Fibroblast of lung (primary cell): Measurements from ENCODE around the gene ACKR2. TPM values are rescaled to one million over a fixed set of nuclear protein-coding genes. Genes with fewer than 3 reads are reported as not detected.

Experiments
- DNase-seq, 2 donors: peaks; one replicate each; pipeline versions ENCODE4 v3.0.0 to v3.0.0-alpha.2; 2010; ENCODE audit warnings: low read depth in 2 of 2
- H2AFZ ChIP-seq: 2 replicates; pipeline ENCODE4 v1.5.1; 2012; ENCODE audit warnings: low read length, control low read depth, inconsistent platforms
- H3K27ac ChIP-seq: 2 replicates; pipeline ENCODE4 v1.5.1; 2011; ENCODE audit warnings: low read length, control low read depth; ENCODE audit not compliant: insufficient read depth
- H3K27me3 ChIP-seq: 2 replicates; pipeline ENCODE4 v1.5.1; 2011; ENCODE audit warnings: mild to moderate bottlenecking, low read length; ENCODE audit not compliant: control insufficient read depth, insufficient read depth
- H3K36me3 ChIP-seq: 2 replicates; pipeline ENCODE4 v1.5.1; 2011; ENCODE audit warnings: low read length; ENCODE audit not compliant: control insufficient read depth, insufficient read depth
- H3K4me1 ChIP-seq: 2 replicates; pipeline ENCODE4 v1.5.1; 2011; ENCODE audit warnings: low read length; ENCODE audit not compliant: control insufficient read depth, insufficient read depth; ENCODE audit errors: extremely low read depth
- H3K4me2 ChIP-seq: 2 replicates; pipeline ENCODE4 v1.5.1; 2011; ENCODE audit warnings: low read length, control low read depth; ENCODE audit not compliant: insufficient read depth; ENCODE audit errors: extremely low read depth
- H3K4me3 ChIP-seq, 4 experiments: fragments of 200-600 bp in 1 of 4; sonication (generic) in 1 of 4; replicated peaks in 1 of 4; 2 replicates each; pipeline ENCODE4 v1.5.1; 2011 to 2016; ENCODE audit warnings: low read length in 4 of 4, low read depth in 3 of 4, mild to moderate bottlenecking in 3 of 4, control low read depth in 2 of 4, inconsistent platforms in 1 of 4, mixed read lengths in 1 of 4; ENCODE audit not compliant: insufficient read depth in 1 of 4; ENCODE audit errors: control extremely low read depth in 1 of 4
- H3K79me2 ChIP-seq: 2 replicates; pipeline ENCODE4 v1.5.1; 2012; ENCODE audit warnings: mild to moderate bottlenecking, low read length, inconsistent platforms; ENCODE audit not compliant: control insufficient read depth, insufficient read depth
- H3K9ac ChIP-seq: 2 replicates; pipeline ENCODE4 v1.5.1; 2011; ENCODE audit warnings: mild to moderate bottlenecking, low read length, control low read depth; ENCODE audit not compliant: insufficient read depth
- H3K9me3 ChIP-seq: 2 replicates; pipeline ENCODE4 v1.5.1; 2012; ENCODE audit warnings: low read depth, low read length; ENCODE audit not compliant: control insufficient read depth, insufficient read depth
- H4K20me1 ChIP-seq: 2 replicates; pipeline ENCODE4 v1.5.1; 2011; ENCODE audit warnings: low read length; ENCODE audit not compliant: control insufficient read depth, insufficient read depth; ENCODE audit errors: extremely low read depth
- EZH2 ChIP-seq: IDR thresholded peaks from 2 replicates; pipeline ENCODE4 v1.5.1; 2012; ENCODE audit warnings: low read length, control low read depth, mild to moderate bottlenecking; ENCODE audit errors: missing control alignments
- polyA plus RNA-seq, 2 donors: library from polyadenylated mRNA; depleted of rRNA in 1 of 2; stranded (reverse) in 1 of 2; unstranded in 1 of 2; fragments of >200 nt; gene quantifications; 2 replicates each; pipeline ENCODE4 v1.2.1, GENCODE V29; 2011 to 2012; ENCODE audit warnings: missing spikeins in 1 of 2
- total RNA-seq: library from RNA; depleted of rRNA; stranded (reverse); fragments of >200 nt; gene quantifications from 2 replicates; pipeline ENCODE4 v1.2.1, GENCODE V29; 2014
- TF ChIP-seq, protein P1 (sequence below), 2 donors: IDR thresholded peaks in 1 of 2; conservative IDR thresholded peaks in 1 of 2; 1 replicate in 1 of 2; 2 replicates in 1 of 2; pipeline ENCODE4 v1.5.1; 2011 to 2012; ENCODE audit warnings: low read length in 2 of 2, control low read depth in 1 of 2, inconsistent platforms in 1 of 2, low read depth in 1 of 2, mild to moderate bottlenecking in 1 of 2

The ACKR2 gene
- total and polyA plus RNA-seq, 2 donors (not counting 1 experiment from before 2014, with no cell fraction given) = under 0.01 to 0.19 TPM

DNA sequence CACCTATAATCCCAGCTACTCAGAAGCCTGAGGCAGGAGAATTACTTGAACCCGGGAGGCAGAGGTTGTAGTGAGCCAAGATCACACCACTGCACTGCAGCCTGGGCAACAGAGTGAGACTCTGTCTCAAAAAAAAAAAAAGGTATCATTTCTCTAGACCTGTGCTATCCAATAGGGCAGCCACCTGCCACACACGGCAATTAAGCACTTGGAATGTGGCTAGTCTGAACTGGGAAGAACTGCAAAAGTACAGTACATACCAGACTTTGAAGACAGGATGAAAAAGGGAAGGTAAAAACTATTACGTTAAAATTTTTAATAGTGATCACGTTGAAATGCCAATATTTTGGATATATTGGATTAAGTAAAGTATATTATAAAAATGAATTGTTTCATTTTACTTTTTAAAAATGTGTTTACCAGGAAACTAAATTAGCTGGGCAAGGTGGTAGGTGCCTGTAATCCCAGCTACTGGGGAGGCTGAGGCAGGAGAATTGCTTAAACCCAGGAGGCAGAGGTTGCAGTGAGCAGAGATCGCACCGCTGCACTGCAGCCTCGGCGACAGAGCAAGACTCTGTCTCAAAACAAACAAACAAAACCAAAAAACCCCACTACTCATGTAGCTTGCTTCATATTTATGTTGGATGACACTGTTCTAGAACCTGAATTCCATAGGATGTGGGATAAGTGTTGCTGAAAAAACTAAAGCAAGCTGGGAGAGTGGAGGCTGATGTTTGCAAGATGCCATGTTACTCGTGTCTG, 64.2 kb downstream of the ACKR2 start:
- Histone ChIP-seq H3K27me3 (peaks cover 16% of the 10 kb centered on the region), H3K79me2 (no peaks in the 10 kb centered on the region), H3K4me2 (no peak overlapping the region), H3K36me3 (no peaks in the 10 kb centered on the region), H2AFZ (no peak overlapping the region), H3K9ac (no peak overlapping the region), H3K4me1 (no peaks in the 10 kb centered on the region), H4K20me1 (no peaks in the 10 kb centered on the region), H3K4me3 (no peak overlapping the region), H3K27ac (no peak overlapping the region), H3K9me3 (no peaks in the 10 kb centered on the region)
- no peak for TF ChIP-seq EZH2
- TF ChIP-seq, protein P1, sequence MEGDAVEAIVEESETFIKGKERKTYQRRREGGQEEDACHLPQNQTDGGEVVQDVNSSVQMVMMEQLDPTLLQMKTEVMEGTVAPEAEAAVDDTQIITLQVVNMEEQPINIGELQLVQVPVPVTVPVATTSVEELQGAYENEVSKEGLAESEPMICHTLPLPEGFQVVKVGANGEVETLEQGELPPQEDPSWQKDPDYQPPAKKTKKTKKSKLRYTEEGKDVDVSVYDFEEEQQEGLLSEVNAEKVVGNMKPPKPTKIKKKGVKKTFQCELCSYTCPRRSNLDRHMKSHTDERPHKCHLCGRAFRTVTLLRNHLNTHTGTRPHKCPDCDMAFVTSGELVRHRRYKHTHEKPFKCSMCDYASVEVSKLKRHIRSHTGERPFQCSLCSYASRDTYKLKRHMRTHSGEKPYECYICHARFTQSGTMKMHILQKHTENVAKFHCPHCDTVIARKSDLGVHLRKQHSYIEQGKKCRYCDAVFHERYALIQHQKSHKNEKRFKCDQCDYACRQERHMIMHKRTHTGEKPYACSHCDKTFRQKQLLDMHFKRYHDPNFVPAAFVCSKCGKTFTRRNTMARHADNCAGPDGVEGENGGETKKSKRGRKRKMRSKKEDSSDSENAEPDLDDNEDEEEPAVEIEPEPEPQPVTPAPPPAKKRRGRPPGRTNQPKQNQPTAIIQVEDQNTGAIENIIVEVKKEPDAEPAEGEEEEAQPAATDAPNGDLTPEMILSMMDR (conservative IDR thresholded peaks at IDR 0.05 in 1 of 2, IDR thresholded peaks at IDR 0.05 in 1 of 2; ENCODE audit: low read depth in 1 of 2, low read length in 2 of 2) = no peak
- DNase-seq = no peak

DNA sequence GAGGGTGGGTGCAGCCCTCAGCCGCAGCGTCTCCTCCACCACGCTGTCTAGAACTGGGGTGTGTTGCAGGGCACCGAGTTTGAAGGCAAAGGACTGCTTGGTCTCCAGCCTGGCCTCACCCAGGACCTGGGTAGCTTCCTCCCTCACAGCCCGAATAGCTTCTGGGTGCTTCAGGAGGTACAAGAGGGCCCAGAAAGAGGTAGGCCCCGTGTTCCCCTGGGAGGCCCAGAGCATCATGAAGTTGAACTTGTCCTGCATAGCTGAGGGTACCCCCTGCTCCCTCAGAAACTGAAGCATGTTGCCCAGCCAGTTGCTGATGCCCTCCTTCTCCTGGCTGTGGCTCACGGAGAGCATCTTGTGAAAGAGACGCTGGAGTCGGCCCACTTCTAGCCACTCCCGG, 65.5 kb downstream of the ACKR2 start:
- H2AFZ ChIP-seq = no peak overlapping the region
- no peak overlapping the region for H3K9ac ChIP-seq
- TF ChIP-seq, protein P1 (conservative IDR thresholded peaks at IDR 0.05 in 1 of 2, IDR thresholded peaks at IDR 0.05 in 1 of 2; ENCODE audit: low read depth in 1 of 2, low read length in 2 of 2) = no peak
- TF ChIP-seq EZH2 = no peak
- no peaks in the 10 kb centered on the region for H3K79me2 ChIP-seq
- H3K4me3 ChIP-seq = no peak overlapping the region
- no peaks in the 10 kb centered on the region for H3K9me3 ChIP-seq
- no peaks in the 10 kb centered on the region for H3K4me1 ChIP-seq
- DNase-seq = no peak
- no peak overlapping the region for H3K27ac ChIP-seq
- peaks cover 8% of the 10 kb centered on the region for H3K27me3 ChIP-seq
- H4K20me1 ChIP-seq = no peaks in the 10 kb centered on the region
- H3K36me3 ChIP-seq = no peaks in the 10 kb centered on the region
- H3K4me2 ChIP-seq = no peak overlapping the region

DNA sequence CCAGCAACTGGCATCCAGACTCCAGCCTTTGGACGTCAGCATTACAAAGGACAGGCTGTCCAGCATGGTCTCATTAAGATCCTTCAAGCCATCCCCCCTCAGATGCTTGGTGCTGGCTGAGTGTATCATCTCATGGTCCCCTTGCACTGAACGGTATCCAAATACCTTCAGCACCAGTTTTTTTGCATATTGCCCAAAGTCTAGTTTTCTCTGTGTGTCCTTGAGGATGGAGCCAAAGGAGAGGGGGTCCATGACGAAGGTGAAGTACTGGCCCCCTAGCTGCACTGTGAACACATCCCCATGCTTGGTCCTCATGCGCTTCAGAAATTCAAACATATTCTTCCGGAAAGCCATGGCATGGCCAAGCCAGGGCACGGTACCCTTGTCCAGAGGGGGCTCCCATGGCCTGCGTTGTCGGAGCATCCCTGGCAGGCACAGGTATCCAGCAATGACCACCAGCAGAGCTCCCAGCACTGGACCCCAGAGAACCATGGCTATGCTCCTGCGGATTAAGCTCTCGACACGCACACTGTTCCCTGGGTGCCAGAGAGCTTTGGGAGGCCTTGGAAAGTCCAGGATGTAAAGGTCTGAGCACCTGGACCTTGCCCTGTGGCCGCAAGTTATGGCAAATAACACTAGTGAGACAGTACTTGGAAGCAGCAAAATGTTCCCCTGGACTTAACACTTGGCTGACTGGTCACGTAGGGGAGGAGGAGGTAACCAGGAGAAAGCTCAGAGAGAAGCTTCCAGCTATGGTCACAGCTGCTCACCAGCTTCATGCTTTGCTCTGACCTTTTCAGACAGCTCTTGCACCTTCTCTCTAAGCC, 66.3 kb downstream of the ACKR2 start, which contains the start of gene CYP8B1:
TSS of gene CYP8B1 (minus strand) at position 555 of the 827 bp plus-strand sequence. CDS start at position 492, 63 bp downstream.
- no peak for DNase-seq
- Histone ChIP-seq H3K36me3 (no peaks in the 10 kb centered on the region), H4K20me1 (no peaks in the 10 kb centered on the region), H3K27ac (no peak within 1 kb of the TSS), H2AFZ (no peak within 1 kb of the TSS), H3K4me1 (no peaks in the 10 kb centered on the region), H3K4me3 (no peak within 1 kb of the TSS), H3K9me3 (no peaks in the 10 kb centered on the region), H3K4me2 (no peak within 1 kb of the TSS), H3K27me3 (peaks cover 8% of the 10 kb centered on the region), H3K9ac (no peak within 1 kb of the TSS), H3K79me2 (no peaks in the 10 kb centered on the region)
- no peak for TF ChIP-seq EZH2
- TF ChIP-seq, protein P1 (conservative IDR thresholded peaks at IDR 0.05 in 1 of 2, IDR thresholded peaks at IDR 0.05 in 1 of 2; ENCODE audit: low read depth in 1 of 2, low read length in 2 of 2) = no peak
